ENCODE measurements around the gene C1orf52.
A peak's percentile ranks its signal among the peaks of the same experiment; 100 is the strongest.

C1orf52 gene

GRCh38 chr1:85259118-85259911, at the start of gene C1orf52:
Gene C1orf52, minus strand, starts transcription at chr1:85259662. Its CDS starts 29 bp downstream, at chr1:85259633.
- peak; percentile 95 for DNase-seq (ENCODE audit: extremely low read depth, insufficient read length)
- Histone ChIP-seq H3K4me3 (replicated peaks; ENCODE audit: low read depth, low read length) (peak within 1 kb of the TSS; percentile 97), H3K36me3 (ENCODE audit: control insufficient read depth, insufficient read depth, low read length) (peaks cover 3% of the 10 kb centered on the region), H3K27me3 (replicated peaks; ENCODE audit: control insufficient read depth, insufficient read depth, low read length) (no peaks in the 10 kb centered on the region)
- peak; percentile 98 for TF ChIP-seq CTCF (IDR thresholded peaks at IDR 0.05; ENCODE audit: insufficient read depth, low read length, poor library complexity, severe bottlenecking)

GRCh38 chr1:85308833-85309350, 49.4 kb upstream of the C1orf52 start:
- no peak for TF ChIP-seq CTCF (IDR thresholded peaks at IDR 0.05; ENCODE audit: insufficient read depth, low read length, poor library complexity, severe bottlenecking)
- Histone ChIP-seq H3K4me3 (replicated peaks; ENCODE audit: low read depth, low read length) (no peak overlapping the region), H3K27me3 (replicated peaks; ENCODE audit: control insufficient read depth, insufficient read depth, low read length) (no peaks in the 10 kb centered on the region), H3K36me3 (ENCODE audit: control insufficient read depth, insufficient read depth, low read length) (no peaks in the 10 kb centered on the region)
- DNase-seq (ENCODE audit: extremely low read depth, insufficient read length): no peak

- Histone ChIP-seq H3K4me3 (replicated peaks; ENCODE audit: low read depth, low read length) (peak overlapping the region; percentile 28; the same call in 1 of the 2 replicates), H3K36me3 (ENCODE audit: control insufficient read depth, insufficient read depth, low read length) (no peaks in the 10 kb centered on the region), H3K27me3 (replicated peaks; ENCODE audit: control insufficient read depth, insufficient read depth, low read length) (no peaks in the 10 kb centered on the region)
- DNase-seq (ENCODE audit: extremely low read depth, insufficient read length): peak; percentile 66
- peak; percentile 96 for TF ChIP-seq CTCF (IDR thresholded peaks at IDR 0.05; ENCODE audit: insufficient read depth, low read length, poor library complexity, severe bottlenecking)
Observed at GRCh38 chr1:85307987-85308832, 48.7 kb upstream of the C1orf52 start.

GRCh38 chr1:85306236-85306635, 46.8 kb upstream of the C1orf52 start:
- H3K36me3 ChIP-seq (ENCODE audit: control insufficient read depth, insufficient read depth, low read length): no peaks in the 10 kb centered on the region
- H3K27me3 ChIP-seq (replicated peaks; ENCODE audit: control insufficient read depth, insufficient read depth, low read length): no peaks in the 10 kb centered on the region
- TF ChIP-seq CTCF (IDR thresholded peaks at IDR 0.05; ENCODE audit: insufficient read depth, low read length, poor library complexity, severe bottlenecking): no peak
- DNase-seq (ENCODE audit: extremely low read depth, insufficient read length): no peak
- no peak overlapping the region for H3K4me3 ChIP-seq (replicated peaks; ENCODE audit: low read depth, low read length)

GRCh38 chr1:85303440-85304162, 44.1 kb upstream of the C1orf52 start:
- Histone ChIP-seq H3K36me3 (ENCODE audit: control insufficient read depth, insufficient read depth, low read length) (no peaks in the 10 kb centered on the region), H3K27me3 (replicated peaks; ENCODE audit: control insufficient read depth, insufficient read depth, low read length) (no peaks in the 10 kb centered on the region), H3K4me3 (replicated peaks; ENCODE audit: low read depth, low read length) (no peak overlapping the region)
- DNase-seq (ENCODE audit: extremely low read depth, insufficient read length): no peak
- no peak for TF ChIP-seq CTCF (IDR thresholded peaks at IDR 0.05; ENCODE audit: insufficient read depth, low read length, poor library complexity, severe bottlenecking)

Data from GM06990 (cell line).